RCC 7860 (cell line): ENCODE data around the gene AGAP1.
A peak's percentile ranks its signal among the peaks of the same experiment; 100 is the strongest.
"Not testable (repeated sequence)": the region's sequence is repeated elsewhere in the genome, so short reads cannot be mapped to it uniquely, and the experiment has no call there.

ENCODE experiments used
- DNase-seq: peaks from one replicate; pipeline ENCODE4 v3.0.0-alpha.2; 2015; ENCODE audit warnings: low spot score
- FAIRE-seq: peaks from 2 replicates; lab custom pipeline; 2012; peaks lifted over from hg19 to GRCh38; lab: Jason Lieb, UNC

Gene AGAP1

GRCh38 chr2:236062806-236063205 is 569.0 kb downstream of the AGAP1 start:
- FAIRE-seq, DNase-seq: not testable (repeated sequence)

GRCh38 chr2:236063994-236064393 is 570.2 kb downstream of the AGAP1 start:
- DNase-seq (no peak), FAIRE-seq (no peak)

- FAIRE-seq = no peak
Observed at GRCh38 chr2:236065314-236066160, 571.7 kb downstream of the AGAP1 start.

GRCh38 chr2:236070236-236070635 is 576.4 kb downstream of the AGAP1 start:
- no peak for DNase-seq
- FAIRE-seq = no peak

More at GRCh38 chr2:236065314-236066160, 571.7 kb downstream of the AGAP1 start:
- DNase-seq = no peak

GRCh38 chr2:236073246-236073645 is 579.4 kb downstream of the AGAP1 start:
- no peak for DNase-seq
- no peak for FAIRE-seq

- no peak for FAIRE-seq
- DNase-seq = no peak
Observed at GRCh38 chr2:236073867-236074655, 580.2 kb downstream of the AGAP1 start.

- FAIRE-seq (no peak), DNase-seq (no peak)
Observed at GRCh38 chr2:236075802-236076201, 582.0 kb downstream of the AGAP1 start.

GRCh38 chr2:236078297-236079255 is 584.7 kb downstream of the AGAP1 start:
- DNase-seq = peak; percentile 56
- FAIRE-seq = no peak

GRCh38 chr2:236080412-236080811 is 586.6 kb downstream of the AGAP1 start:
- FAIRE-seq (no peak), DNase-seq (no peak)

- DNase-seq = no peak
Observed at GRCh38 chr2:236081171-236081570, 587.3 kb downstream of the AGAP1 start.

GRCh38 chr2:236082061-236082460 is 588.2 kb downstream of the AGAP1 start:
- no peak for FAIRE-seq
- no peak for DNase-seq

More at GRCh38 chr2:236081171-236081570, 587.3 kb downstream of the AGAP1 start:
- FAIRE-seq = no peak

- FAIRE-seq = no peak
Observed at GRCh38 chr2:236083934-236084333, 590.1 kb downstream of the AGAP1 start.

GRCh38 chr2:236085211-236085610 is 591.4 kb downstream of the AGAP1 start:
- DNase-seq = no peak
- no peak for FAIRE-seq

More at GRCh38 chr2:236083934-236084333, 590.1 kb downstream of the AGAP1 start:
- no peak for DNase-seq

- FAIRE-seq (no peak), DNase-seq (no peak)
Observed at GRCh38 chr2:236085647-236086046, 591.8 kb downstream of the AGAP1 start.

GRCh38 chr2:236086403-236086970 is 592.6 kb downstream of the AGAP1 start:
- DNase-seq (no peak), FAIRE-seq (no peak)

- DNase-seq (no peak), FAIRE-seq (no peak)
Observed at GRCh38 chr2:236086971-236087465, 593.2 kb downstream of the AGAP1 start.

- FAIRE-seq = no peak
- DNase-seq = peak; percentile 14
Observed at GRCh38 chr2:236088368-236089057, 594.7 kb downstream of the AGAP1 start.

- DNase-seq (no peak), FAIRE-seq (no peak)
Observed at GRCh38 chr2:236089271-236090026, 595.6 kb downstream of the AGAP1 start.

- DNase-seq (no peak), FAIRE-seq (no peak)
Observed at GRCh38 chr2:236090027-236090382, 596.2 kb downstream of the AGAP1 start.
